A673 (cell line): ENCODE results near the gene DSCAM.

Experiments used
- EZH2 ChIP-seq: fragments of 200-600 bp; sonication (generic); IDR thresholded peaks from 2 replicates; pipeline ENCODE4 v1.6.1; 2017; ENCODE audit warnings: borderline replicate concordance, low read depth, mild to moderate bottlenecking, mixed read lengths, antibody characterized with exemption, low read length; ENCODE audit not compliant: poor library complexity, severe bottlenecking
- TF ChIP-seq, protein P1 (sequence below): fragments of 300-800, 200-600 bp; sonication (generic); conservative IDR thresholded peaks from 2 replicates; pipeline ENCODE4 v1.5.1; 2017; ENCODE audit warnings: low read depth, mild to moderate bottlenecking, antibody characterized with exemption, low read length, moderate library complexity, mixed read lengths

DNA sequence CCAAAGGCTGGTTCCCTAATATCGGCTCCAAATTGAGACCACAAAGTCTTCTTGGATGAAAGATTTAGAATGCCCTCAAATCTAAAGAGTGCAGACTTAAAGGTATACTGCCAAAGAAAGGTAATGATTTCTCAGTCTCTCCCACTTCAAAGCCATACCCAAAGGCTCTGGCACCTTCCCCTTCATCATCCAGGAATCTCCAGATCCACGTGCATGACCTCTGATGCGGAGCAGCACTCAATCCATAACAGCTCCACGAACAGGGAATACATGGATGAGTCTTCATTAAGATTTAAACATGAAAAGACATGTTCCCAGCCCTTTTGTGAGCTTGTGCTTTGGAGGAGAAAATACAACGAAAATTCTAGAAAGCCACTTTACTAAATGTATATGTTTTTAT is 453.9 kb downstream of the DSCAM start:
- TF ChIP-seq, protein P1, sequence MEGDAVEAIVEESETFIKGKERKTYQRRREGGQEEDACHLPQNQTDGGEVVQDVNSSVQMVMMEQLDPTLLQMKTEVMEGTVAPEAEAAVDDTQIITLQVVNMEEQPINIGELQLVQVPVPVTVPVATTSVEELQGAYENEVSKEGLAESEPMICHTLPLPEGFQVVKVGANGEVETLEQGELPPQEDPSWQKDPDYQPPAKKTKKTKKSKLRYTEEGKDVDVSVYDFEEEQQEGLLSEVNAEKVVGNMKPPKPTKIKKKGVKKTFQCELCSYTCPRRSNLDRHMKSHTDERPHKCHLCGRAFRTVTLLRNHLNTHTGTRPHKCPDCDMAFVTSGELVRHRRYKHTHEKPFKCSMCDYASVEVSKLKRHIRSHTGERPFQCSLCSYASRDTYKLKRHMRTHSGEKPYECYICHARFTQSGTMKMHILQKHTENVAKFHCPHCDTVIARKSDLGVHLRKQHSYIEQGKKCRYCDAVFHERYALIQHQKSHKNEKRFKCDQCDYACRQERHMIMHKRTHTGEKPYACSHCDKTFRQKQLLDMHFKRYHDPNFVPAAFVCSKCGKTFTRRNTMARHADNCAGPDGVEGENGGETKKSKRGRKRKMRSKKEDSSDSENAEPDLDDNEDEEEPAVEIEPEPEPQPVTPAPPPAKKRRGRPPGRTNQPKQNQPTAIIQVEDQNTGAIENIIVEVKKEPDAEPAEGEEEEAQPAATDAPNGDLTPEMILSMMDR: no peak
- no peak for TF ChIP-seq EZH2
